Kidney (tissue), 14 donors: Measurements from ENCODE around the gene MYOCOS. TPM values are rescaled to one million over a fixed set of nuclear protein-coding genes. Genes with fewer than 3 reads are reported as not detected.

Source experiments
- DNase-seq, 5 donors: peaks; one replicate each; pipeline ENCODE4 v3.0.0-alpha.2; 2013 to 2020
- FAIRE-seq: peaks from 2 replicates; lab custom pipeline; 2012; peaks lifted over from hg19 to GRCh38; lab: Jason Lieb, UNC
- H3K27ac ChIP-seq, 2 donors: one replicate each; pipeline ENCODE4 v1.7.0; 2013; ENCODE audit warnings: low read depth in 2 of 2, low read length in 2 of 2, inconsistent platforms in 1 of 2
- H3K27me3 ChIP-seq: one replicate; pipeline ENCODE4 v1.7.1; 2013; ENCODE audit warnings: low read length, inconsistent platforms; ENCODE audit not compliant: control insufficient read depth, insufficient read depth
- H3K36me3 ChIP-seq, 3 donors: one replicate each; pipeline versions ENCODE4 v1.7.0 to v1.7.1; 2013; ENCODE audit warnings: low read length in 3 of 3, control low read depth in 1 of 3, inconsistent platforms in 1 of 3; ENCODE audit not compliant: insufficient read depth in 3 of 3, control insufficient read depth in 2 of 3
- H3K4me1 ChIP-seq, 3 donors: one replicate each; pipeline versions ENCODE4 v1.7.0 to v1.7.1; 2013; ENCODE audit warnings: low read length in 3 of 3, inconsistent platforms in 1 of 3, low read depth in 1 of 3; ENCODE audit not compliant: control insufficient read depth in 2 of 3, insufficient read depth in 2 of 3
- H3K4me3 ChIP-seq, 3 donors: one replicate each; pipeline versions ENCODE4 v1.7.0 to v1.8.1; 2013; ENCODE audit warnings: low read length in 3 of 3, control low read depth in 1 of 3, inconsistent platforms in 1 of 3
- H3K9ac ChIP-seq, 3 donors: one replicate each; pipeline versions ENCODE4 v1.7.0 to v1.7.1; 2013; ENCODE audit warnings: low read length in 3 of 3, control low read depth in 1 of 3, inconsistent platforms in 1 of 3
- H3K9me3 ChIP-seq, 3 donors: one replicate each; pipeline versions ENCODE4 v1.7.0 to v1.7.1; 2013; ENCODE audit warnings: low read length in 3 of 3, control low read depth in 1 of 3, inconsistent platforms in 1 of 3; ENCODE audit not compliant: control insufficient read depth in 2 of 3, insufficient read depth in 1 of 3
- CTCF ChIP-seq: IDR thresholded peaks from 3 replicates; pipeline ENCODE4 v1.5.1; 2012; ENCODE audit warnings: mild to moderate bottlenecking, moderate library complexity, borderline replicate concordance; ENCODE audit not compliant: insufficient read depth; ENCODE audit errors: extremely low read depth
- intact Hi-C: fragments of 100-400 bp; cut with DNase I; formaldehyde crosslinking; loops from one replicate; pipeline ENCODE4 v1.11.1; 2022
- polyA plus RNA-seq: library from polyadenylated mRNA; stranded (reverse); fragments of 350-450 nt; fragmentation: Illumina TruSeq; extraction: RNeasy Lipid Tissue Mini Kit (QIAGEN cat#74804); gene quantifications from one replicate; pipeline ENCODE4 v1.2.3, GENCODE V29; 2014; ENCODE audit warnings: low read depth, low replicate concordance; ENCODE audit not compliant: insufficient read depth
- total RNA-seq: library from RNA; stranded (reverse); fragmentation: NEBNext Ultra II Directional; extraction: Animal tissue kit (Norgen Biotek cat#: 25700); gene quantifications from one replicate; pipeline ENCODE4 v1.2.1, GENCODE V29; 2021
- donor health status: control.
- donor health status: control.
- donor health status: control.
- donor health status: control.
- donor health status: control.
- donor health status: DM: yes; HTN: yes; CAD: no.
- donor health status: Normal renal cell carcinoma (clear cell type).

The MYOCOS gene
- total and polyA plus RNA-seq, 2 donors from 2014 or later = 0.54 TPM

GRCh38 chr1:171661076-171661650, 39.1 kb downstream of the MYOCOS start:
- H3K9ac ChIP-seq = no peak overlapping the region
- H3K4me1 ChIP-seq = no peaks in the 10 kb centered on the region
- no peak for TF ChIP-seq CTCF
- no peaks in the 10 kb centered on the region for H3K36me3 ChIP-seq
- FAIRE-seq (no peak), DNase-seq (peak in 1 of 5 donors; percentile 9)
- no peaks in the 10 kb centered on the region for H3K27me3 ChIP-seq
- intact Hi-C loops = no loop called here
- no peaks in the 10 kb centered on the region for H3K9me3 ChIP-seq
- no peak overlapping the region for H3K4me3 ChIP-seq
- H3K27ac ChIP-seq = no peak overlapping the region

GRCh38 chr1:171663036-171663853, 41.2 kb downstream of the MYOCOS start:
- DNase-seq = no peak
- Histone ChIP-seq H3K36me3 (no peaks in the 10 kb centered on the region), H3K4me1 (no peaks in the 10 kb centered on the region), H3K9ac (no peak overlapping the region), H3K27ac (no peak overlapping the region), H3K27me3 (no peaks in the 10 kb centered on the region), H3K9me3 (no peaks in the 10 kb centered on the region), H3K4me3 (no peak overlapping the region)
- no peak for TF ChIP-seq CTCF
- intact Hi-C loops = no loop called here
- FAIRE-seq = no peak

GRCh38 chr1:171663854-171664575, 42.0 kb downstream of the MYOCOS start:
- DNase-seq (no peak), FAIRE-seq (no peak)
- Histone ChIP-seq H3K4me1 (no peaks in the 10 kb centered on the region), H3K36me3 (no peaks in the 10 kb centered on the region), H3K27me3 (no peaks in the 10 kb centered on the region), H3K9ac (no peak overlapping the region), H3K27ac (no peak overlapping the region), H3K9me3 (no peaks in the 10 kb centered on the region), H3K4me3 (no peak overlapping the region)
- intact Hi-C loops = no loop called here
- no peak for TF ChIP-seq CTCF
